Right ventricle myocardium superior (tissue), 1 donor: ENCODE measurements around the gene GATA5. TPM values are rescaled to one million over a fixed set of nuclear protein-coding genes. Genes with fewer than 3 reads are reported as not detected.

Experiments used
- ATAC-seq: fragments of 200-7000 bp; cut with Tn5 transposase; one replicate; pipeline ENCODE4 v1.9.1; 2020; ENCODE audit warnings: mild to moderate bottlenecking; ENCODE audit not compliant: poor library complexity
- DNase-seq: peaks from one replicate; pipeline ENCODE4 v3.0.0-alpha.2; 2020
- intact Hi-C: fragments of 100-400 bp; cut with DNase I; formaldehyde crosslinking; loops from one replicate; pipeline ENCODE4 v1.11.2; 2022
- total RNA-seq: library from RNA; stranded (reverse); fragmentation: NEBNext Ultra II Directional; extraction: Animal tissue kit (Norgen Biotek cat#: 25700); gene quantifications from one replicate; pipeline ENCODE4 v1.2.1, GENCODE V29; 2021
- donor health status: DM: no; HTN: yes; CAD: no; lungs with severe emphysema.

The GATA5 gene
- total RNA-seq, 1 donor from 2014 or later = 1.7 TPM

GRCh38 chr20:62506791-62507190 is 31.0 kb upstream of the GATA5 start:
- DNase-seq = no peak
- intact Hi-C loops = loop anchor here (10.0 kb wide), 1 partner anchor 212 kb away; no protein-coding TSS in a partner anchor
- no peak for ATAC-seq

- no peak for DNase-seq
- intact Hi-C loops = loop anchor here (10.0 kb wide), 1 partner anchor 211 kb away; no protein-coding TSS in a partner anchor
- no peak for ATAC-seq
Measured at GRCh38 chr20:62506087-62506486, 30.3 kb upstream of the GATA5 start.

DNA sequence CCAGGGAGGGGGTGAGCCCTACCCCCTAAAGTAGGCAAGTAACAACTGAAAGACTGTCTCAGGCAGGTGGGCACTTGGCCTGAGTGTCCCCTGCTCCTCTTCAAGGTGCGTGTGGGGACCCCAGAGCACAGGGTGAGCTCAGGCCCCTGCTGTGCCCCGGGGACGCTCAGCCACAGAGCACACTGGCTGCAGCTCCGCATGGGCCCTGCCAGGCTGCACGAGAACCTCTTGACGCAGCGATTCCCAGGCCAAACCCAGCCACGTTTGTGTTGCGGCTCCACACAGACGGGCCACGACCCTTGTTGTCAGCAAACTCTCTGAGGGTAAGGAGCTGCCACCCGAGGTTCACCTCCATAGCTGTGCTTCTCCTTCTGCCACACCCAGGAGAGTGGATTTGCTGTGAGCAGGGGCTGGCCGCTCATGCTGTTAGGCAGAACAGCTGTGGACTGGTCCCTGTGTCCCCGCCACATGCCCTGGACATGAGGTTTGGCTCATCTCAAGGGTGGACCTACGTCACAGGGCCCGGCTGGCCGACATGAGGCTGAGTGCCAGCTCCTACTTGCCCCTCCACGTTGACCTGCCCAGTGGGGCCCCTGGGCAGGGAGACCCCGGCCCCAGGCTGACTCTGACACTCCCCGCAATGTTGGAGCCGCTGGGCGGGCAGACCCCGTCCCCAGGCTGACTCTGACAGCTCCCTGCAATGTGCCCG is 29.7 kb upstream of the GATA5 start:
- ATAC-seq (no peak), DNase-seq (no peak)
- intact Hi-C loops = loop anchor here (10.0 kb wide), 1 partner anchor 211 kb away; no protein-coding TSS in a partner anchor

GRCh38 chr20:62504323-62504722 is 28.5 kb upstream of the GATA5 start:
- ATAC-seq (no peak), DNase-seq (no peak)
- intact Hi-C loops = loop anchor here (5.0 to 10.0 kb wide), 4 partner anchors 63 to 283 kb away; no protein-coding TSS in a partner anchor

GRCh38 chr20:62503401-62504178 is 27.8 kb upstream of the GATA5 start:
- ATAC-seq (no peak), DNase-seq (no peak)
- intact Hi-C loops = loop anchor here (5.0 to 10.0 kb wide), 4 partner anchors 64 to 284 kb away; no protein-coding TSS in a partner anchor

DNA sequence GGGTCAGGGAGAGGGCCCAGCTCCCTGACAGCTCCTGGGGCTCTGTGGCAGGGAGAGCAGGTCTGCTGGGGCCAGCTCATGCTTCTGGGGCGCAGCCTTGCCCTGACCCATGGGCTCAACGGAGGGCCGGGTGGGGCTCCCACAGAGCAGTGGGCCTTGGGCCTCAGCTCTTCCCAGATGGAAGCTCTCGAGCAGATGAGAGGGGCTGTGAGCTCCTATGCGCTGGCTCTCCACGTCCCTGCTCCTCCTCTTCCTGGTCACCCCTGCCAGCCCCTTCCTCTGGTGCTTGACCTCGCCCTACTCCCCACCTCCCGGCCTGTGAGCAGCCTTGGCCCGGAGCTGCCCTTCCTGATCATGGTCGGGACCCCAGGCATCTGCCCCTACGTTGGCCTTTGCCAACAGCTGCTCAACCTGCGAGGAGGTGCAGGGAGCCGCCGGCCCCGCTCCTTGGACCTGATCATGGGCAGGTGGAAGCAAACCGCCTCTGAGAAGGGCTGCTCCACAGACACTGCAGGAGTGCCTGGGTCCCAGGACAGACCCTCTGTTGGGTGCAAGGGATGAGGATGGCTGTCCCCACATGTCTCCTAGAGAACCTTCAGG is 26.8 kb upstream of the GATA5 start:
- DNase-seq (no peak), ATAC-seq (no peak)
- intact Hi-C loops = loop anchor here (5.0 to 10.0 kb wide), 4 partner anchors 65 to 285 kb away; no protein-coding TSS in a partner anchor

- DNase-seq = no peak
- no peak for ATAC-seq
- intact Hi-C loops = loop anchor here (5.0 to 10.0 kb wide), 4 partner anchors 65 to 285 kb away; no protein-coding TSS in a partner anchor
Measured at GRCh38 chr20:62501801-62502495, 26.2 kb upstream of the GATA5 start.

- DNase-seq = peak; percentile 89
- intact Hi-C loops = loop anchor here (5.0 to 10.0 kb wide), 4 partner anchors 67 to 287 kb away; no protein-coding TSS in a partner anchor
- ATAC-seq = peak; percentile 86
Measured at GRCh38 chr20:62500237-62500864, 24.6 kb upstream of the GATA5 start.

GRCh38 chr20:62499758-62500236 is 24.0 kb upstream of the GATA5 start:
- intact Hi-C loops = loop anchor here (5.0 to 10.0 kb wide), 4 partner anchors 68 to 288 kb away; no protein-coding TSS in a partner anchor
- peak; percentile 3 for ATAC-seq
- no peak for DNase-seq

GRCh38 chr20:62498874-62499273 is 23.1 kb upstream of the GATA5 start:
- intact Hi-C loops = no loop called here
- DNase-seq (no peak), ATAC-seq (no peak)

DNA sequence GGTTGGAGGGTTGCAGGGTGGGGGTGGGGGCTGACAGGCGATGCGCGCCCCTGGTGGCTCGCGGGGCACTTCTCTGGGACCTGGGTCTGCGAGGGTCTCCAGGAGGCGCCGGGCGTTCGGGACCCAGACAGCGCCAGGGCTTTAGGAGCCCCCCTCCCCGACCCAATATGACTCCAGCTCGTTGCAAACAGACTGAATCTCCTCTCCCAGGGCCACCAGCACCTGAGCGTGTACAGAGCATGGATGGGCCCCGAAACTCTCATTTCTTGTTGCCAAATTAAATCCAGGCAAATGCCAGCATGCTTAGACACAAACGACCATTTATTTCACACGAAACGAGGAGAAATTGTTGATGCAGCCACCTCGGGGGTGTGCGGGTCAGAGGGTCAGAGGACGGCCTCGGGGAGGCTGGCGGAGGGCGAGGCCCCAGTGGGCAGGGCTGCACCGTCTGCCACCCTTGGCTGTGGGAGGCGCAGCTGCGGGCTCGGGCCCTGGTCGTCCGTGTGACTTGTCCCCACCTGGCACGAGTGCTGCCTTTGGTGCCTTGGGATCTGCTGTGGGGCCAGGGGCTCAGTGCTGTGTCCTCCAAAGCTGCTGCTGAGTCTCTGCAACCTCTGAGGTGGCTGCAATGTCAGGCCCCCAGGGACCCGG is 20.9 kb upstream of the GATA5 start:
- intact Hi-C loops = no loop called here
- ATAC-seq = peak; percentile 36
- DNase-seq = no peak

- DNase-seq (no peak), ATAC-seq (no peak)
- intact Hi-C loops = no loop called here
Measured at GRCh38 chr20:62495749-62496567, 20.2 kb upstream of the GATA5 start.

GRCh38 chr20:62494980-62495748 is 19.4 kb upstream of the GATA5 start:
- no peak for DNase-seq
- intact Hi-C loops = no loop called here
- peak; percentile 58 for ATAC-seq

- intact Hi-C loops = no loop called here
- DNase-seq = no peak
- peak; percentile 63 for ATAC-seq
Measured at GRCh38 chr20:62494537-62494936, 18.7 kb upstream of the GATA5 start.

DNA sequence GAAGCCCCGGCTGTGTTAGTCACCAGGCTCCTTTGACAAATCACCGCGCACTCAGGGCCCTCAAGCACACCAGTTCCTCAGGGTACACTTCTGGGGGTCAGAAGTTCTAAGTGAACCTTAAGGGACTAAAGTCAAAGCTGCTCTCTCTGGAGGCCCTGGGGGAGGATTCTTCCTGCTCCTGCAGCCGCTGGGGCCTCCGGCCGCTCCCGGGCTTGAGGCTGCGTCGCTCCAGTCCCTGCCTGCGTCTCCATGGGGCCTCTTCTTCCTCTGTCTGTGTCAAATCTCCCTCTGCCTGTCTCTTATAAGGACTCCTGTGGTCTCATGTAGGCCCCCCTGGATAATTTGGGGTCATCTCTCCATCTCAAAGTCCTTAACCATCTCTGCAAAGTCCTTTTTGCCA is 18.1 kb upstream of the GATA5 start:
- DNase-seq = no peak
- intact Hi-C loops = no loop called here
- ATAC-seq = no peak
